Caco-2 (cell line): ENCODE results near the gene MAP3K7CL. TPM values are rescaled to one million over a fixed set of nuclear protein-coding genes. Genes with fewer than 3 reads are reported as not detected.
A peak's percentile ranks its signal among the peaks of the same experiment; 100 is the strongest.

Source experiments
- BruUV-seq: library from RNA; stranded (reverse); fragments of 400-500 nt; replicated peaks from 2 replicates; lab custom pipeline; 2021; lab: Mats Ljungman, UMichigan
- CTCF ChIA-PET: fragments of 300-600 bp; sonication (Branson Sonifier 250); formaldehyde crosslinking; loops from one replicate; lab custom pipeline; 2022; ENCODE audit warnings: antibody characterized with exemption; lab: Charles Lee
- POLR2A ChIA-PET: fragments of 300-600 bp; sonication (Branson Sonifier 250); formaldehyde crosslinking; loops from one replicate; lab custom pipeline; 2022; ENCODE audit warnings: antibody characterized with exemption; lab: Charles Lee
- DNase-seq, 2 experiments: peaks; one replicate each; pipeline versions ENCODE4 v3.0.0 to v3.0.0-alpha.2; 2020 to 2022
- H3K27me3 ChIP-seq: replicated peaks from 2 replicates; pipeline ENCODE4 v1.6.0; 2011; ENCODE audit warnings: low read length; ENCODE audit not compliant: control insufficient read depth, insufficient read depth
- H3K36me3 ChIP-seq: 2 replicates; pipeline ENCODE4 v1.5.1; 2011; ENCODE audit warnings: low read length; ENCODE audit not compliant: control insufficient read depth, insufficient read depth
- H3K4me1 ChIP-seq: fragments of 250-450 bp; sonication (Bioruptor Pico); 2 replicates; pipeline ENCODE4 v1.5.1; 2020; ENCODE audit warnings: mild to moderate bottlenecking
- H3K4me3 ChIP-seq: 2 replicates; pipeline ENCODE4 v1.5.1; 2011; ENCODE audit warnings: low read depth, mild to moderate bottlenecking, control low read depth, low read length
- H3K9me3 ChIP-seq: fragments of 250-450 bp; sonication (Bioruptor Pico); 2 replicates; pipeline ENCODE4 v1.5.1; 2020; ENCODE audit warnings: mild to moderate bottlenecking, moderate library complexity
- H3K27ac Mint-ChIP-seq: one replicate; pipeline ENCODE4 v1.8.0; 2022; ENCODE audit warnings: mixed read lengths; ENCODE audit not compliant: unreplicated experiment
- H3K27me3 Mint-ChIP-seq: one replicate; pipeline ENCODE4 v1.8.0; 2022; ENCODE audit warnings: mixed read lengths; ENCODE audit not compliant: insufficient read depth, unreplicated experiment
- H3K36me3 Mint-ChIP-seq: one replicate; pipeline ENCODE4 v1.8.0; 2022; ENCODE audit warnings: mild to moderate bottlenecking, mixed read lengths; ENCODE audit not compliant: insufficient read depth, unreplicated experiment
- H3K4me1 Mint-ChIP-seq: one replicate; pipeline ENCODE4 v1.8.0; 2022; ENCODE audit warnings: low read depth, mixed read lengths; ENCODE audit not compliant: unreplicated experiment
- H3K4me3 Mint-ChIP-seq: one replicate; pipeline ENCODE4 v1.8.0; 2022; ENCODE audit warnings: mild to moderate bottlenecking, moderate library complexity, mixed read lengths; ENCODE audit not compliant: unreplicated experiment
- H3K9me3 Mint-ChIP-seq: one replicate; pipeline ENCODE4 v1.8.0; 2022; ENCODE audit warnings: mixed read lengths; ENCODE audit not compliant: unreplicated experiment
- intact Hi-C: fragments of 100-400 bp; cut with micrococcal nuclease; formaldehyde crosslinking; loops from one replicate; pipeline ENCODE4 v1.10.0; 2022; ENCODE audit not compliant: unreplicated experiment
- total RNA-seq: library from RNA; stranded (reverse); gene quantifications from 2 replicates; pipeline ENCODE4 v1.2.3, GENCODE V29; 2022
- TF ChIP-seq, protein P1 (sequence below), 2 experiments: fragments of 200-600 bp in 1 of 2; IDR thresholded peaks; 1 replicate in 1 of 2; 2 replicates in 1 of 2; pipeline versions ENCODE4 v1.5.1 to v1.8.0; 2011 to 2022; ENCODE audit warnings: antibody characterized with exemption in 1 of 2, control low read depth in 1 of 2, inconsistent platforms in 1 of 2, low read depth in 1 of 2, low read length in 1 of 2, mild to moderate bottlenecking in 1 of 2, moderate library complexity in 1 of 2; ENCODE audit not compliant: insufficient read depth in 1 of 2, severe bottlenecking in 1 of 2, unreplicated experiment in 1 of 2

Gene MAP3K7CL
- total RNA-seq, 1 experiment from 2014 or later = 8.2 TPM

DNA sequence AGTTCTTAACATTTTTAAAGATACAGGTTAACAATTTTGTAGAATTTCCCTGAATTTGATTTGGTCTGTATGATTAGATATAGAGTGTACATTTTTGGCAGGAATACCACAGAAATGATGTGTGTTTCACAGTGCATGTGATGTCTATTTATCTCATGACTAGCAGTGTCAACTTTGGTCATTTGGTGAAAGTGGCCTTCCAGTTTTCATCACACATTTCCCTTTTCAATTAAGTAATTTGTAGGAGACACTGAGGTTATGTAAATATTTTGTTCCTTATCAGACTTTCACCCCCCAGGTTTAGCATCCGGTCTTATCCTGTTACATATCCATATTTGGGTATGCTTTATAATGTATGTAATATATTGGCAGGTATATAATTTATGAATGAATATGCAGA is 41.8 kb downstream of the MAP3K7CL start:
- BruUV-seq = no TSS peak
- TF ChIP-seq, protein P1, sequence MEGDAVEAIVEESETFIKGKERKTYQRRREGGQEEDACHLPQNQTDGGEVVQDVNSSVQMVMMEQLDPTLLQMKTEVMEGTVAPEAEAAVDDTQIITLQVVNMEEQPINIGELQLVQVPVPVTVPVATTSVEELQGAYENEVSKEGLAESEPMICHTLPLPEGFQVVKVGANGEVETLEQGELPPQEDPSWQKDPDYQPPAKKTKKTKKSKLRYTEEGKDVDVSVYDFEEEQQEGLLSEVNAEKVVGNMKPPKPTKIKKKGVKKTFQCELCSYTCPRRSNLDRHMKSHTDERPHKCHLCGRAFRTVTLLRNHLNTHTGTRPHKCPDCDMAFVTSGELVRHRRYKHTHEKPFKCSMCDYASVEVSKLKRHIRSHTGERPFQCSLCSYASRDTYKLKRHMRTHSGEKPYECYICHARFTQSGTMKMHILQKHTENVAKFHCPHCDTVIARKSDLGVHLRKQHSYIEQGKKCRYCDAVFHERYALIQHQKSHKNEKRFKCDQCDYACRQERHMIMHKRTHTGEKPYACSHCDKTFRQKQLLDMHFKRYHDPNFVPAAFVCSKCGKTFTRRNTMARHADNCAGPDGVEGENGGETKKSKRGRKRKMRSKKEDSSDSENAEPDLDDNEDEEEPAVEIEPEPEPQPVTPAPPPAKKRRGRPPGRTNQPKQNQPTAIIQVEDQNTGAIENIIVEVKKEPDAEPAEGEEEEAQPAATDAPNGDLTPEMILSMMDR (IDR thresholded peaks at IDR 0.05; ENCODE audit: insufficient read depth in 1 of 2, low read depth in 1 of 2, low read length in 1 of 2, severe bottlenecking in 1 of 2, unreplicated experiment in 1 of 2) = no peak
- DNase-seq = no peak
- ChIA-PET CTCF (no interaction called here), POLR2A (no interaction called here)
- Mint-ChIP-seq H3K4me3 (no peak overlapping the region), H3K27me3 (no peaks in the 10 kb centered on the region), H3K36me3 (no peaks in the 10 kb centered on the region), H3K4me1 (peaks cover 9% of the 10 kb centered on the region), H3K9me3 (no peaks in the 10 kb centered on the region), H3K27ac (no peak overlapping the region)
- Histone ChIP-seq H3K27me3 (no peaks in the 10 kb centered on the region), H3K36me3 (no peaks in the 10 kb centered on the region), H3K4me1 (peaks cover 17% of the 10 kb centered on the region), H3K9me3 (no peaks in the 10 kb centered on the region), H3K4me3 (no peak overlapping the region)
- intact Hi-C loops = no loop called here

GRCh38 chr21:29174607-29175013 is 44.2 kb downstream of the MAP3K7CL start:
- Histone ChIP-seq H3K4me3 (no peak overlapping the region), H3K4me1 (peaks cover 34% of the 10 kb centered on the region), H3K27me3 (no peaks in the 10 kb centered on the region), H3K9me3 (no peaks in the 10 kb centered on the region), H3K36me3 (no peaks in the 10 kb centered on the region)
- CTCF ChIA-PET = no interaction called here
- intact Hi-C loops = no loop called here
- POLR2A ChIA-PET = no interaction called here
- no peak overlapping the region for H3K4me3 Mint-ChIP-seq
- DNase-seq = no peak
- no peaks in the 10 kb centered on the region for H3K9me3 Mint-ChIP-seq
- H3K27me3 Mint-ChIP-seq = no peaks in the 10 kb centered on the region
- no peaks in the 10 kb centered on the region for H3K36me3 Mint-ChIP-seq
- H3K27ac Mint-ChIP-seq = no peak overlapping the region
- TF ChIP-seq, protein P1 (IDR thresholded peaks at IDR 0.05; ENCODE audit: insufficient read depth in 1 of 2, low read depth in 1 of 2, low read length in 1 of 2, severe bottlenecking in 1 of 2, unreplicated experiment in 1 of 2) = no peak
- BruUV-seq = no TSS peak
- peaks cover 16% of the 10 kb centered on the region for H3K4me1 Mint-ChIP-seq

- ChIA-PET POLR2A (interaction anchor here (0.7 kb wide), 1 partner anchor 56 kb away, joined by 6 read pairs; no protein-coding TSS in a partner anchor), CTCF (no interaction called here)
- peaks cover 16% of the 10 kb centered on the region for H3K4me1 Mint-ChIP-seq
- no peak for DNase-seq
- no peaks in the 10 kb centered on the region for H3K27me3 ChIP-seq
- H3K36me3 Mint-ChIP-seq = no peaks in the 10 kb centered on the region
- H3K36me3 ChIP-seq = no peaks in the 10 kb centered on the region
- H3K9me3 ChIP-seq = no peaks in the 10 kb centered on the region
- H3K9me3 Mint-ChIP-seq = no peaks in the 10 kb centered on the region
- peaks cover 34% of the 10 kb centered on the region for H3K4me1 ChIP-seq
- intact Hi-C loops = no loop called here
- TF ChIP-seq, protein P1 (IDR thresholded peaks at IDR 0.05; ENCODE audit: insufficient read depth in 1 of 2, low read depth in 1 of 2, low read length in 1 of 2, severe bottlenecking in 1 of 2, unreplicated experiment in 1 of 2) = no peak
- no peak overlapping the region for H3K4me3 Mint-ChIP-seq
- no peaks in the 10 kb centered on the region for H3K27me3 Mint-ChIP-seq
- H3K4me3 ChIP-seq = no peak overlapping the region
- no TSS peak for BruUV-seq
- peak overlapping the region; percentile 79 for H3K27ac Mint-ChIP-seq
Observed at GRCh38 chr21:29175408-29176134, 45.1 kb downstream of the MAP3K7CL start.
